RPMI8226 (cell line): Measurements from ENCODE around the gene RCC1.
A peak's percentile ranks its signal among the peaks of the same experiment; 100 is the strongest.
"Not testable (repeated sequence)": the region's sequence is repeated elsewhere in the genome, so short reads cannot be mapped to it uniquely, and the experiment has no call there.

Experiments used
- DNase-seq: peaks from one replicate; pipeline ENCODE4 v3.0.0-alpha.2; 2015

RCC1 gene

DNA sequence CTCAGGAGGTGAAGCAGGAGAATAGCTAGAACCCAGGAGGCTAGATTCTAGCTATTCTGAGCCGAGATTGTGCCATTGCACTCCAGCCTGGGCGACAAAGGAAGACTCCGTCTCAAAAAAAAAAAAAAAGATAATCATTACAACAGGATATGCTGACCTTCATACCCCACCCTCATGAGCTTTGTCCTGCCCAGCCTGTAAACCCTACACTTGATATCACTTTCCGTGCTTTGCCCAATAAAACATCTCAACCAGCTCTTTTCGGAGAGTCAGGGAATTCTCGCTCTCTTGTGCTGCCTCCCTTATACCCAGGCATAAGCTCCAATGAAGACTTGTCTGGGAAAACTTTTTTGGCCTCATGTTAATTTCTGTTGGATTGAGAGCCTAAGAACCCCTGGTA is 45.5 kb downstream of the RCC1 start:
- DNase-seq = no peak

DNA sequence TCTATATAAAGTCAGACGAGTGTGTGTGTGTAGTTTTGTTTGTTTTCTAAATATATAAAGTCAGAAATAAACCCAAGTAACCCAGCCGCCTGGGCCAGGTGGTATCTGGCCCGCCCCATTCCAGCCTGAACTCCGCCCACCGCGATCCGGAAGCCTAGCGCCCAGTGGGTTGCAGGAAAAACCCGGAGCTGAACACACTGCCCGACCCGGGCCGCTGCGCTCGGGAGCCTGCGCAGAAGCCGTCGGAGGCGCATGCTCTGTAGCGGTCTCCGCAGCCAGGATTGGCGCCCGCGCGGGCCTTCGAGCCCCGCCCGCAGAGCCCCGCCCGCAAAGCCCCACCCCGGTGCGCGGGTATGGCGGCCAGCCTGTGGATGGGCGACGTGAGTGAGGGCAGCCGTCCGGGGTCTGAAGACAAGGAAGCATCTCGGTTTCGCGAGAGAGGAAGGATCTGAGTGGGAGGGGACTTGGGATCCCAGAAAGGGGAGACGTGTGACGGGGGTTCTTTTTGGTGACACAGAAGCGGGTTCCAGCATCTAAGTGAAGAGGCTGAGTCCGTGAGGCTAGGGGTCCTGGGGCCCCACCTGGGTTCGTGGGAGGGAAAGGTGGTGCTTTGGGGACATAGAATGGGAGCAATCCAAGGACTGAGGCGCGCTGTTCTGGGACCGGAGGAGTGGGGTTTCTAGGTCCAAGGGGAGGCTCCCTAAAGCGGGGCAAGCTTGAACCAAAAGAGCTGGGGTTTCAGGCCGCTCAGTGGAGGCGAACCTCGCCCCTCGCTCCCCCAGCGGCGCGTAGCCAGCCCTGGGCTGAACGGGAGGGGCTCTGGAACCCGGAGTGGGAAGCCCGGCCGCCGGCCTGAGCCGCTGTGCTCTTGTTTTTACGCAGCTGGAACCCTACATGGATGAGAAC is 47.2 kb downstream of the RCC1 start, which contains the start of gene TRNAU1AP:
Gene TRNAU1AP, plus strand, starts transcription at position 328 of the 906 bp plus-strand sequence. Its CDS starts 26 bp downstream, at position 354.
- DNase-seq = peak; percentile 99

DNA sequence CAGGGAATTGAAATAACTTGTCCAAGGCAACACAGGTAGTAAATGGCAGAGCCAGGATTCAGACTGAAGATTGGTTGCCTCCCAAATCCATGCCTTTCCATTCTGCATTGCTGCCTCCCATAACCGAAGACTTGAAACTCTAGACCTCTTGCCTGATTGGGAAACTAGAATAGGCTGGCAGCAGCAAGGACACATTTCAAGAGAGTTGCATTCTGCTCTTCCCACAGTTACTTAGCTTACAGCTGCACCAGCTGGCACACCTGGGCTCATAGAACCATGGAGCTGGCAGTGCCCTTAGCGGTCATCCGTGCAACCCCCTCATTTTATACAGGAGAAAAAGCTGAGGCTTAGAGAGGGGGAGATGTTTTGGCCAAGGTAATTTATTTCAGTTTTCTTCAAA is 55.0 kb downstream of the RCC1 start:
- no peak for DNase-seq

DNA sequence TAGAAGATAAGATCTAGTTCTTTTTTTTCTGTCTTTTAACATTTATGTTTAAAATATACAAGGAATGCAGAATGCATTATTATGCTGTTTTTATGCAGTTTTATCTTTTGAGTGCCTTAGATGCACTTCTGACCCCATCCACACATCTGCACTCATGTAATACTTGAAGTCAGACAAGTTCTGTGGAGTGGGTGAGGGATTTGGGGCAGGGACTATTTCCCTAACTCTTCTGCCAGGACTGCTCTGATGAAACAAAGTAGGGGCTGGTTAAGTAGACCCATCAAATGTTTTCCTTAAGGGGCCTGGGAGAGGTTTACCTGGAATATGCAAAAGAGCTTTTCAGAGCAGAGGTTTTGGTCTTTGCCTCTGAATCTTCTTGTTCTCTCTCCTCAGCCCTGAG is 58.5 kb downstream of the RCC1 start:
- no peak for DNase-seq

DNA sequence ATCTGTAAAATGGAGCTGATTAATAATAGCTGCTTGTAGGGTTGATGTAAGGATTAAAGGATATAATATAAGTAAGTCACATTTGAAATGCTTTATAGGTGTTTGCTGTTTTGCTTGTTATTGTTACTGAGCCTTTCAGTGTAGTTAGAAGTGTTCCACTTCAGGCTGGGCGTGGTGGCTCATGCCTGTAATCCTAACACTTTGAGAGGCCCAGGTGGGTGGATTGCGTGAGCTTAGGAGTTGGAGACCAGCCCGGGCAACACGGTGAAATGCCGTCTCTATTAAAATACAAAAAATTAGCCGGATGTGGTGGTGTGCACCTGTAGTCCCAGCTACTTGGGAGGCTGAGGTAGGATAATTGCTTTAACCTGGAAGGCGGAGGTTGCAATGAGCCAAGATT is 59.2 kb downstream of the RCC1 start:
- no peak for DNase-seq

DNA sequence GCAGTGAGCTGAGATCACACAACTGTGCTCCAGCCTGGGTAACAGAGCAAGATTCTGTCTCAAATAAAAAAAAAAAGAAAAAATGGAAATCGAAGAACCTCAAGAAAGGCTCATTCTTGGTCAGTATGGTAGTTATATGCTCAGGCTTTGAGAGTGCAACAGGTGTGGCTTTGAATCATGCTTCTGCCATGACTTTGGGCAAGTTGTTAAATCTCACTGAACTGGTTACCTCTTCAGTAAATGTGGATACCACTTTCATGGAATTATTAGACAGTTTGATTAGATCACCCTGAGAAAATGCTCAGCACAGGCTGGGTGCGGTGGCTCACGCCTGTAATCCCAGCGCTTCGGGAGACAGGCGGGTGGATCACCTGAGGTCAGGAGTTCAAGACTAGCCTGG is 59.9 kb downstream of the RCC1 start:
- DNase-seq = no peak

DNA sequence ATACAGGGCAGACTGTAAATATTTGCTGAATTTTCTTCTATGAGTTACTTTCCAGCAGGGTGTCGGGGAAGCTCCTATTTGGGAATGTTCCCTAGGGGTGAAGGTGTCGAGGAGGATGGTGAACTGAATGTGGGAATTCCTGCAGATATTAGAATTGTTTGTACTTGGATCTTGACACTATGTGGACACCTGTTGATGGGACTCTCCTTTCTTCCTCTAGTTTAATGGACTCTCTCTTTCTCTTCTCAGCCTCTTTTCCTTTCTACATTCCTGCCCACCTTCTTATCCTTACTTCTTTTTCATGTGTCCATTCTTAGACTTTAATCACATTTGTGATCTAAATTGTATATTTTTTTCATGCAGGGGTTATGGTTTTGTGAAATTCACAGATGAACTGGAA is 61.1 kb downstream of the RCC1 start:
- no peak for DNase-seq

DNA sequence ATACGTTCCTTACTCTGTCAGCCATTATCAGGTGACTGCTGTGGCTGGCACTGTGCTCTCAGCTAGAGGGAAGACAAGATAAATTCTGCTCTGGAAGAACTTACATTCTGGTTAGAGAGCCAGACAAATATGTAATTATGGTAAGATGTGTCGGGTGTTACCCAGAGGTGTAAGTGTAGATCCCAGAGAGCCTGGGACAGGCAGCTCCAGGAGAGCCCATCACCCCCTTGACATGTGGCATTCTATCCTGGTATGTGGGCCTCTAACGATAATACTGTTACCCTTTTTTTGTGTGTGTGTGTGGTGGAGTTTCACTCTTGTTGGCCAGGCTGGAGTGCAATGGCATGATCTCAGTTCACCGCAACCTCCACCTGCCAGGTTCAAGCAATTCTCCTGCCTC is 66.1 kb downstream of the RCC1 start:
- no peak for DNase-seq

DNA sequence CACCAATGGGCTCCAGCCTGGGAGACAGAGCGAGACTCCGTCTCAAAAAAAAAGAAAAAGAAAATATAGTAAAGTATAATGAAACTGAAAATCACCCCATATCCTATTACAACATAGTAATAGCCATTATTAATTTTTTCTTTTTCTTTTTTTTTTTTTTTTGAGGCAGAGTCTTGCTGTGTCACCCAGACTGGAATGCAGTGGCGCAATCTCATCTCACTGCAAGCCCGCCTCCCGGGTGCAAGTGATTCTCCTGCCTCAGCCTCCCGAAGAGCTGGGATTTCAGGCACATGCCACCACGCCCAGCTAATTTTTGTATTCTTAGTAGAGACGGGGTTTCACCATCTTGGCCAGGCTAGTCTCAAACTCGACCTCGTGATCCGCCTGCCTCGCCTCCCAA is 67.0 kb downstream of the RCC1 start:
- DNase-seq = not testable (repeated sequence)

DNA sequence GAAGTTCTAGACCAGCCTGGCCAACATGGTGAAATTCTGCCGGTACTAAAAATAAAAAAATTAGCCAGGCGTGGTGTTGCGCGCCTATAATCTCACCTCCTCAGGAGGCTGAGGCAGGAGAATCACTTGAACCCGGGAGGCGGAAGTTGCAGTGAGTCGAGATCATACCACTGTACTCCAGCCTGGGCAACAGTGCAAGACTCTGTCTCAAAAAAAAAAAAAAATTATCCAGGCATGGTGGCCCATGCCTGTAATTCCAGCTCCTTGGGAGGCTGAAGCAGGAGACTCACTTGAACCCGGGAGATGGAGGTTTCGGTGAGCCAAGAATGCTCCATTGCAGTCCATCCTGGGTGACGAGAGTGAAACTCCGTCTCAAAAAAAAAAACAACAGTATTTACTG is 67.7 kb downstream of the RCC1 start:
- no peak for DNase-seq

DNA sequence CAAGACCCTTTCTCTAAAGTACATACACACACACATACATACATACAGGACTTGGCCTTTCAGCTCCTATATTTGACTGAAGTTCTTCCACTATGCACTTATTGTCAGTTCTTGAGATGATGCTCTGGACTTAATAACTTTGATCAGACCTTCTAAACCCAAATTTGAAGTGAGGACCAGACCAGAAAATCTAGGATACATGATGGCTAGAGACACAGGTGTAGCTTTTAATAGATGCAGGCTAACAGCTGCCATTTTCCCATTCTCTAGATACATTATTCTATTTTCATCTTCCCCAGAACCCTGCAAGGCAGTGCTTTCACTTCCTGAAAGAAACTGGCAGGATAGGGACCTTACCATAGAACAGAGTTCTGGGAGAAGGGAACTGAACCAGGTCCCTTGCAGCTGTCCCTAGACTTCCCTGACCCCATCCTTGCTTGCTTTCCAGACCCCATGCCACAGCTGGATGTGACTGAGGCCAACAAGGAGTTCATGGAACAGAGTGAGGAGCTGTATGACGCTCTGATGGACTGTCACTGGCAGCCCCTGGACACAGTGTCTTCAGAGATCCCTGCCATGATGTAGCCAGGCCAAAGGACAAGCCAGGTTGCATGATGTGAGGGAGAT is 71.3 kb downstream of the RCC1 start:
- DNase-seq = peak; percentile 40

DNA sequence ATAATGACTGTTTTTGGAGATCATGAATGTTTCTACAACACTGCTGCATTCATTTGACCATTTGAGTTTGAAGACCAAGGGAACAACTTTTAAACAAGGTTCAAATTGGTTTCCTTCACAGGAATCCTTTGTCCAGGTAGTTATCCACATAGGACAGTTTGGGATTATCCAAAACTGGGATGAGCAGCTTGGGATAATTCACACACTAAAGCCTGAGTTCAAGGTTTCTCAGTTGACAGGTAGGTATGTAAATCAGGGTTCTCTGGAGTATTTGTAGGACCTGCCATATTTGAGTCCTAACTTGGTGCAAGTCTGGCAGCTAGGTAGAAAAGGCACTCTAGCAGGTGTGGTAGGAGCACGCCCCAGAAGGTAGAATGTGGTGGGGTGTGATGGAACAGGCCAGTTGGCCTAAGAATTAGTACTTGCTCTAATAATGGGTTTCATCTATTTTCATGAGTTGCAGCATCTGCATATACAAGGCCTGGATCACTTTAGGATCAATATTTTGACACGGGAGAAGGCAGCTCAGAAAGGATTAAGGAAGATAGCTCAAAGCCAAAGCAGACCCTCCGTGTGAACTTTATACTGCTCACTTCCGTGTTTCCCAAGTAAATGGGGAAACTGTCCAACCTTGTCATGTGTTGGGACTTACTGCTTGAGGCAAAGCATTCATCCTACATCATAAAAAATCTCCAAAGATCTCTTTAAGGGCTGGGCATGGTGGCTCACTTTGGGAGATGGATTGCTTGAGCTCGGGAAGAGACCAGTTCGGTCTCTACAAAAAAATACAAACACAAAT is 72.1 kb downstream of the RCC1 start:
- DNase-seq = no peak

DNA sequence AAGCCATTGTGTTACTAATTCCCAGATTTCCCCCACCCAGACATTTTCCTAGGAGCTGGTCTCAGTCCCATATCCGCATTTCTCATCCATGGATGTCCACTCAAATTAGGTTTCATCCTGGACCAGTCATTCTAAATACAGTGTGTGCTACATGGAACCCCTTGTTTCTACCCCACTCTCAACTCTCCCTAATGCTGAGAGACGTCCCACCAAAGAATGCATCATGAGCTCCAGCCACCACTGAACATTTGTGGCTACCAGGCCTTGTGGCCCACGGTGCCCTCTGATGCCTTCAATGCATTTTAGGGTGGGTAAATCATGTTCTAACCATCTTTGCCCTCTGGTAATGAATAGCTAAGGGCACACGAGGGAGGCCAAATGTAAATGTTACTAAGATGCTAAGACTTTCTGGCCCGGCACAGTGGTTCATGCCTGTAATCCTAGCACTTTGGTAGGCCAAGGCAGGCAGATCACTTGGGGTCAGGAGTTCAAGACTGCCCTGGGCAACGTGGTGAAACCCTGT is 72.9 kb downstream of the RCC1 start:
- no peak for DNase-seq

DNA sequence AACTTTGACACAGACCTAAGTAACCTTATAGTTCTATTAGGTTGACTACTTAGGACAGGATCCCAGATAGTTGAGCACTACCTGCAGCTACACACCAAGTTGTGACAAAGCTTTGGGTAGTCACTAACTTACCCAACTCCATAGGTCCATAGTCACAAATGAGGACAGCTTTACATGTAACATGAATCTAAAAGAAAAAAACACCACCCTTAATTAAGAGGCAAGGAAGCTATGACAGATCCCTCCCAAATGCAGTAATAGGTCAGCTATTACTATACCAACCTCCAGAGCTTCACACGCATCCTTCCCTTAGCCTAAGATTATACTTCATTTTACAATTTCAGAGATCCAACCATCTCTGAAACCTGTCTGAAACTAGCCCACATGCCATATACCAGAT is 73.6 kb downstream of the RCC1 start:
- no peak for DNase-seq

DNA sequence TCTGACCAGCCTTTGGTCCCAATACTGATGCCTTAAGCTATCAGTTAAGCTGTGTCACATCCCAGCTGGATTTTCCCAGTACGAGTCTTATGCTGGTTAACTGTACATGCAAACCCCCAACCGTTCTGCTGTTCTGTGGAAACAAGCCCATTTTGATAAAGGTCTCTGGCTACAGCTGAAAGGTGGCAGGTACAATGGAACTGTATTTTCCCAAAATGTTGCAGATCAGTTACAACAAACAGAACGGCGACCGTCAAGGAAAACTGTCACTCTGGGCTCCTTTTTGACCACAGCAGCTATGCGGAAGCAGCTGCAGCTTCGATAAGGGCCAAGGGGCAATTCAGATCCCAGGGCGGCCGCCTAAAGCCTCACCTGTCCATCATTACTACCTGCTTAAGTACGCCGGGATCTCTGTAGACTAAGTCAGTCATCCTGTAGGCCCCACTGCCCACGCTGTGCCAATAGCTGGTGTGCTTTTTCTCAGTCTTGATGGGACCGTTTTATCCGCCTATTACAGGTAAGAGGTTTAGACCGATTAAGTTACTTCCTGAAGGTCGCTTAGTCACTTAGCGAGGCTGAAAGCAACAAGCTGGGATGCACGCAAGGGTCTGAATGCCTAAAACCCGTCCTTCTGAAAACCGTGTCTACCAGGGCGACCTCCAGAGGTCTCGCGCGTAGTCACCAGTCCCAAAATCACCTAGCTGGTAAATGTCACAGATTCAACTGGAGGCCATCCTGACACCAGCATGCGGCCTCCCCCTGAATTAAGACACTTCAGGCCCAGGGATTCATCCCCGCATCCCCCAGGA is 75.1 kb downstream of the RCC1 start:
- DNase-seq = peak; percentile 77

DNA sequence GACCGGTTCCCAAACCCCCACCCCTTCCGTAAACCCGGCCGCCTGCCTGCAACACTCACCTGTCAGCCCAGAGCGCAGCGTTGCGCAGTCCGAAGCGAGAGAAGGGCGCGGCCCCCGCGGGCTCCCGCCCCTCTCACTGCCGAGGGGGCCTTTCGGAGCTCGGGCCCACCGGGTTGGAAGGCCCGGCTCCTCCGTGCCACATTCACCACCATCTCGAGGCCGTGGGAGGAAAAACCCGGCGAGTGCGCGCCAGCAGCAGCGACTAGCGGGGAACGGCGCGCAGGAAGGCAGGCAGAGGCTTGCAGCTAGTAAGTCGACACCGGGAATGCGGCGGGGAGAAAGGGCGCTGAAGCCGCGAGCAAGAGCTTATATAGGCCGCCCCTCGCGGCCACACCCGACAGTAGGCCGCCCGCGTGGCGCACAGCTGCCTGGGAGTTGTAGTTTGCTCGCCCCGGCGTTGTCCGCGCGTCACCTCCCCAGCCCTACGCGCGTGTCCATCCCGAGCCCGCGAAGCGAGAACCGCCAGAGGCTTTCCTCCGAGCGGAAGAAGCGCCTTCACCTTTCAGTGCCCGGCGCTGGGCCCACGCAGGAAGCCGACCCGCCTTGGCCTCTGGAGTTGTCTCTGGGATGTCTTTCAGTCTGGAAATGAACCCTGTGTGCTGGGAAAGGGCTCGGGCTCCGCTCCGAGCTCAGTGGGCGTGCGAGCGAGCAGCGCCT is 75.8 kb downstream of the RCC1 start:
- DNase-seq = peak; percentile 98

DNA sequence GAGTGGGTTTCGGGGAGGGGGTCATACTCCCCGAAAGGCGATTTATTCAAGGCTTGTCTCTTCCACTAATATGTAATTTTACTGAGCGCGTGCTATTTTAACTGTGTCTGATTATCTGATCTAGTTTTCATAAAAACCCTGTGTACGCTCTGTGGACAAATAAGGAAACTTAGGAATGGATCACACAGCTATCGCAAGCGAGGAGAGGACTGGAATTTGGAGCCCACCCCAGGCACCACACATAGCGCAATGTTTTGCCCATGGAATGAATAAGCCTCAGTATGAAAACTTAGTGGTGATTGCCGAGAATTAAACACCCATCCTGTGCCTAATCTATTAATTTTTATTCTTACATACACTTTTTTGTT is 76.4 kb downstream of the RCC1 start:
- no peak for DNase-seq

DNA sequence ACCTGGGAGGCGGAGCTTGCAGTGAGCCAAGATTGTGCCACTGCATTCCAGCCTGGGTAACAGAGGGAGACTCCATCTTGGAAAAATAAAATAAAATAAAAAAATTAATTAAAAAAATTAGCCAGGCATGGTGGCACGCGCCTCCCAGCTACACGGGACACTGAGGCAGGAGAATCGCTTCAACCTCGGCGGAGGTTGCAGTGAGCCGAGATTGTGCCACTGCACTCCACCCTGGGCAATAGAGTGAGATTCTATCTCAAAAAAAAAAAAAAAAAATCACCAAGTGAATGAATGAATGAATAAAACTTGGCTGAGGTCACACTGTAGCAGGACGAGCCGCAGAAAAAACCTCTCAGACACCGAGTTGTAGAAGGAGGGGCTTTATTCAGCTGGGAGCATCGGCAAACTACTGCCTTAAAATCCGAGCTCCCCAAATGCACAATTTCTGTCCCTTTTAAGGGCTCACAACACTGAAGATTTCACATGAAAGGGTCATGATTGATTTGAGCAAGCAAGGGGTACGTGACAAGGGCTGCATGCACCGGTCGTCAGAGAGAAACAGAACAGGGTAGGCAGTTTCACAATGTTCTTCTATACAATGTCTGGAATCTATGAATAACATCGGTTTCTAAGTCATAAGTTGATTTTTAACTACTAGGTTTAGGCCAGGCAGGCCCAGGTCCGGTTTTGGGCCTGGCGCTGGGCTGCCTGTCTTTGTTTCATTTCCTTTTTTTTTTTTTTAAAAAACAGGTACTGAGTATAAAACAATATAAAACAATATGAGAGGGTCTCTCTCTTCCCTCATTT is 80.9 kb downstream of the RCC1 start:
- DNase-seq = not testable (repeated sequence)
